SK-N-SH treated with all-trans-retinoic acid at 6 μM for 48 hours (cell line): Measurements from ENCODE around the gene DGUOK.

Experiments used
- ATAC-seq: fragments of 200-7000 bp; cut with Tn5 transposase; 3 replicates; pipeline ENCODE4 v1.9.1; 2020; ENCODE audit warnings: mild to moderate bottlenecking, moderate library complexity
- ARNTL ChIP-seq: fragments of 450-650 bp; formaldehyde crosslinking; IDR thresholded peaks from 2 replicates; pipeline ENCODE4 v1.5.0; 2020; ENCODE audit warnings: low read depth, mild to moderate bottlenecking, moderate library complexity, borderline replicate concordance
- BACH2 ChIP-seq: fragments of 250-450 bp; sonication (Bioruptor Pico); IDR thresholded peaks from 2 replicates; pipeline ENCODE4 v1.9.0; 2021; ENCODE audit warnings: mild to moderate bottlenecking, borderline replicate concordance
- CREB5 ChIP-seq: fragments of 250-450 bp; sonication (Bioruptor Pico); IDR thresholded peaks from 2 replicates; pipeline ENCODE4 v1.5.1; 2020; ENCODE audit warnings: low read depth, mild to moderate bottlenecking, moderate library complexity
- CSDC2 ChIP-seq: fragments of 250-450 bp; sonication (Bioruptor Pico); IDR thresholded peaks from 2 replicates; pipeline ENCODE4 v1.5.0; 2020; ENCODE audit warnings: mild to moderate bottlenecking, moderate library complexity
- CSRNP3 ChIP-seq: fragments of 250-450 bp; sonication (Bioruptor Pico); IDR thresholded peaks from 2 replicates; pipeline ENCODE4 v1.5.1; 2021; ENCODE audit warnings: mild to moderate bottlenecking, moderate library complexity
- ESRRG ChIP-seq: fragments of 250-450 bp; sonication (Bioruptor Pico); IDR thresholded peaks from 2 replicates; pipeline ENCODE4 v1.6.1; 2021; ENCODE audit warnings: mild to moderate bottlenecking
- GLIS3 ChIP-seq: fragments of 250-450 bp; sonication (Bioruptor Pico); IDR thresholded peaks from 2 replicates; pipeline ENCODE4 v1.5.0; 2020; ENCODE audit warnings: mild to moderate bottlenecking, moderate library complexity
- ISL1 ChIP-seq: fragments of 250-450 bp; sonication (Bioruptor Pico); IDR thresholded peaks from 2 replicates; pipeline ENCODE4 v2.1.2; 2022; ENCODE audit warnings: mild to moderate bottlenecking, moderate library complexity
- OSR1 ChIP-seq: fragments of 250-450 bp; sonication (Bioruptor Pico); IDR thresholded peaks from 2 replicates; pipeline ENCODE4 v1.8.0; 2022; ENCODE audit warnings: moderate library complexity, mild to moderate bottlenecking, inconsistent platforms
- POU6F1 ChIP-seq: fragments of 250-450 bp; sonication (Bioruptor Pico); IDR thresholded peaks from 2 replicates; pipeline ENCODE4 v1.8.0; 2021; ENCODE audit warnings: low read depth, mild to moderate bottlenecking, moderate library complexity, borderline replicate concordance
- PPARA ChIP-seq: fragments of 250-450 bp; sonication (Bioruptor Pico); IDR thresholded peaks from 2 replicates; pipeline ENCODE4 v1.5.0; 2020; ENCODE audit warnings: mild to moderate bottlenecking, borderline replicate concordance
- RARB ChIP-seq: fragments of 250-450 bp; sonication (Bioruptor Pico); IDR thresholded peaks from 2 replicates; pipeline ENCODE4 v1.8.0; 2021; ENCODE audit warnings: mild to moderate bottlenecking, moderate library complexity
- SNAI2 ChIP-seq: fragments of 250-450 bp; sonication (Bioruptor Pico); IDR thresholded peaks from 2 replicates; pipeline ENCODE4 v1.5.0; 2020; ENCODE audit warnings: mild to moderate bottlenecking, moderate library complexity
- TCF4 ChIP-seq: fragments of 250-450 bp; sonication (Bioruptor Pico); IDR thresholded peaks from 2 replicates; pipeline ENCODE4 v1.8.0; 2021; ENCODE audit warnings: mild to moderate bottlenecking, moderate library complexity, borderline replicate concordance
- TOX ChIP-seq: fragments of 250-450 bp; sonication (Bioruptor Pico); IDR thresholded peaks from 2 replicates; pipeline ENCODE4 v1.8.0; 2021; ENCODE audit warnings: mild to moderate bottlenecking, moderate library complexity, borderline replicate concordance
- ZC3H10 ChIP-seq: fragments of 250-450 bp; sonication (Bioruptor Pico); IDR thresholded peaks from 2 replicates; pipeline ENCODE4 v1.5.1; 2021; ENCODE audit warnings: mild to moderate bottlenecking, moderate library complexity
- ZFP3 ChIP-seq: fragments of 250-450 bp; sonication (Bioruptor Pico); IDR thresholded peaks from 2 replicates; pipeline ENCODE4 v1.5.0; 2020; ENCODE audit warnings: mild to moderate bottlenecking, moderate library complexity
- ZFP30 ChIP-seq: fragments of 450-650 bp; formaldehyde crosslinking; IDR thresholded peaks from 2 replicates; pipeline ENCODE4 v1.5.0; 2022; ENCODE audit warnings: mild to moderate bottlenecking, moderate library complexity
- ZNF565 ChIP-seq: fragments of 450-650 bp; formaldehyde crosslinking; conservative IDR thresholded peaks from 2 replicates; pipeline ENCODE4 v1.5.0; 2020; ENCODE audit warnings: low read depth, mild to moderate bottlenecking, moderate library complexity
- ZNF70 ChIP-seq: fragments of 450-650 bp; formaldehyde crosslinking; IDR thresholded peaks from 2 replicates; pipeline ENCODE4 v1.5.0; 2020; ENCODE audit warnings: mild to moderate bottlenecking, moderate library complexity
- TF ChIP-seq, protein P1 (sequence below): fragments of 250-450 bp; sonication (Bioruptor Pico); IDR thresholded peaks from 2 replicates; pipeline ENCODE4 v1.5.0; 2020; ENCODE audit warnings: mild to moderate bottlenecking, moderate library complexity
- TF ChIP-seq, protein P2 (sequence below): fragments of 250-450 bp; sonication (Bioruptor Pico); IDR thresholded peaks from 2 replicates; pipeline ENCODE4 v1.8.0; 2020; ENCODE audit warnings: mild to moderate bottlenecking, moderate library complexity, borderline replicate concordance

Gene DGUOK

GRCh38 chr2:73972846-73973245 is 46.2 kb downstream of the DGUOK start:
- TF ChIP-seq, protein P1, sequence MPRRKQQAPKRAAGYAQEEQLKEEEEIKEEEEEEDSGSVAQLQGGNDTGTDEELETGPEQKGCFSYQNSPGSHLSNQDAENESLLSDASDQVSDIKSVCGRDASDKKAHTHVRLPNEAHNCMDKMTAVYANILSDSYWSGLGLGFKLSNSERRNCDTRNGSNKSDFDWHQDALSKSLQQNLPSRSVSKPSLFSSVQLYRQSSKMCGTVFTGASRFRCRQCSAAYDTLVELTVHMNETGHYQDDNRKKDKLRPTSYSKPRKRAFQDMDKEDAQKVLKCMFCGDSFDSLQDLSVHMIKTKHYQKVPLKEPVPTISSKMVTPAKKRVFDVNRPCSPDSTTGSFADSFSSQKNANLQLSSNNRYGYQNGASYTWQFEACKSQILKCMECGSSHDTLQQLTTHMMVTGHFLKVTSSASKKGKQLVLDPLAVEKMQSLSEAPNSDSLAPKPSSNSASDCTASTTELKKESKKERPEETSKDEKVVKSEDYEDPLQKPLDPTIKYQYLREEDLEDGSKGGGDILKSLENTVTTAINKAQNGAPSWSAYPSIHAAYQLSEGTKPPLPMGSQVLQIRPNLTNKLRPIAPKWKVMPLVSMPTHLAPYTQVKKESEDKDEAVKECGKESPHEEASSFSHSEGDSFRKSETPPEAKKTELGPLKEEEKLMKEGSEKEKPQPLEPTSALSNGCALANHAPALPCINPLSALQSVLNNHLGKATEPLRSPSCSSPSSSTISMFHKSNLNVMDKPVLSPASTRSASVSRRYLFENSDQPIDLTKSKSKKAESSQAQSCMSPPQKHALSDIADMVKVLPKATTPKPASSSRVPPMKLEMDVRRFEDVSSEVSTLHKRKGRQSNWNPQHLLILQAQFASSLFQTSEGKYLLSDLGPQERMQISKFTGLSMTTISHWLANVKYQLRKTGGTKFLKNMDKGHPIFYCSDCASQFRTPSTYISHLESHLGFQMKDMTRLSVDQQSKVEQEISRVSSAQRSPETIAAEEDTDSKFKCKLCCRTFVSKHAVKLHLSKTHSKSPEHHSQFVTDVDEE (CRISPR knock-in tag): no peak
- TF ChIP-seq ISL1: no peak
- TF ChIP-seq ZNF70 (CRISPR knock-in tag): no peak
- no peak for TF ChIP-seq ESRRG (CRISPR knock-in tag)
- no peak for TF ChIP-seq ZFP30 (CRISPR knock-in tag)
- TF ChIP-seq RARB (CRISPR knock-in tag): no peak
- no peak for TF ChIP-seq TOX (CRISPR knock-in tag)
- no peak for TF ChIP-seq ZNF565 (CRISPR knock-in tag)
- TF ChIP-seq CSDC2 (CRISPR knock-in tag): no peak
- TF ChIP-seq CREB5 (CRISPR knock-in tag): no peak
- TF ChIP-seq SNAI2 (CRISPR knock-in tag): no peak
- ATAC-seq: no peak

DNA sequence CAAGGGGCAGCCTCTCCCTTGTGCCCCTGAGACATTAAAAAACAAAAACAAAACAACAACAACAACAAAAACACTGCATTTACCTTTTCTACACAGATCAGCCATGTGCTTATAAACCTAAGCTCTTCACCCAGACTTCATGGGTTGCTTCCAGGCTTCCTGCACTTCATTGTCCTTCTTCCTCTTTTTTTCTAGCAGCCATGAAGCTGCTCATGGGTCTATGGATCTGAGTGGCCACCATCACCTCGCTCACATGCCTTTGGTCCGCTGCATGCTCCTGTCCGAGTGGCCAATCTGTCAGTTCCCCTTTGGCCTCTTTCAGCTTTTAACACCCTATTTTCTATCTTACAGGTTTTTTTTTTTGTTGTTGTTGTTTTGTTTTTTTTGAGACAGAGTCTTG is 49.1 kb downstream of the DGUOK start:
- TF ChIP-seq ARNTL (no peak), ISL1 (no peak), GLIS3 (CRISPR knock-in tag) (no peak), ZNF565 (CRISPR knock-in tag) (no peak), CSDC2 (CRISPR knock-in tag) (no peak), PPARA (CRISPR knock-in tag) (no peak), SNAI2 (CRISPR knock-in tag) (no peak), ZFP3 (CRISPR knock-in tag) (no peak), POU6F1 (CRISPR knock-in tag) (no peak), ESRRG (CRISPR knock-in tag) (no peak), OSR1 (CRISPR knock-in tag) (no peak), CREB5 (CRISPR knock-in tag) (no peak), TCF4 (CRISPR knock-in tag) (no peak), ZFP30 (CRISPR knock-in tag) (no peak), ZC3H10 (CRISPR knock-in tag) (no peak), BACH2 (CRISPR knock-in tag) (no peak), CSRNP3 (CRISPR knock-in tag) (no peak), RARB (CRISPR knock-in tag) (no peak), ZNF70 (CRISPR knock-in tag) (no peak)
- TF ChIP-seq, protein P2, sequence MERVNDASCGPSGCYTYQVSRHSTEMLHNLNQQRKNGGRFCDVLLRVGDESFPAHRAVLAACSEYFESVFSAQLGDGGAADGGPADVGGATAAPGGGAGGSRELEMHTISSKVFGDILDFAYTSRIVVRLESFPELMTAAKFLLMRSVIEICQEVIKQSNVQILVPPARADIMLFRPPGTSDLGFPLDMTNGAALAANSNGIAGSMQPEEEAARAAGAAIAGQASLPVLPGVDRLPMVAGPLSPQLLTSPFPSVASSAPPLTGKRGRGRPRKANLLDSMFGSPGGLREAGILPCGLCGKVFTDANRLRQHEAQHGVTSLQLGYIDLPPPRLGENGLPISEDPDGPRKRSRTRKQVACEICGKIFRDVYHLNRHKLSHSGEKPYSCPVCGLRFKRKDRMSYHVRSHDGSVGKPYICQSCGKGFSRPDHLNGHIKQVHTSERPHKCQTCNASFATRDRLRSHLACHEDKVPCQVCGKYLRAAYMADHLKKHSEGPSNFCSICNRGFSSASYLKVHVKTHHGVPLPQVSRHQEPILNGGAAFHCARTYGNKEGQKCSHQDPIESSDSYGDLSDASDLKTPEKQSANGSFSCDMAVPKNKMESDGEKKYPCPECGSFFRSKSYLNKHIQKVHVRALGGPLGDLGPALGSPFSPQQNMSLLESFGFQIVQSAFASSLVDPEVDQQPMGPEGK (CRISPR knock-in tag): no peak
- TF ChIP-seq, all 23 proteins: peak for 0
- no peak for ATAC-seq
